Body of pancreas (tissue), 4 donors: ENCODE data around the gene SEC14L6.

Experiments
- CTCF ChIP-seq, 7 experiments: fragments of 450-650 bp in 4 of 7; fragments of 200-600 bp in 3 of 7; sonication (generic) in 3 of 7; IDR thresholded peaks; one replicate each; pipeline ENCODE4 v1.5.1; 2016 to 2019; ENCODE audit warnings: antibody characterized with exemption in 7 of 7
- POLR2A ChIP-seq, 3 donors: fragments of 450-650 bp; IDR thresholded peaks; one replicate each; pipeline ENCODE4 v1.6.1; 2016; ENCODE audit warnings: antibody characterized with exemption in 3 of 3, mild to moderate bottlenecking in 2 of 3

GRCh38 chr22:30495041-30495784, 51.3 kb downstream of the SEC14L6 start:
- TF ChIP-seq CTCF (IDR thresholded peaks at IDR 0.05), result no peak
- TF ChIP-seq POLR2A (IDR thresholded peaks at IDR 0.05), result no peak
